Upper lobe of left lung (tissue), 6 donors: Measurements from ENCODE around the gene SLC38A2. TPM values are rescaled to one million over a fixed set of nuclear protein-coding genes. Genes with fewer than 3 reads are reported as not detected.
"Not testable (repeated sequence)": the region's sequence is repeated elsewhere in the genome, so short reads cannot be mapped to it uniquely, and the experiment has no call there.

Experiments used
- ATAC-seq, 2 donors: fragments of 200-7000 bp; cut with Tn5 transposase; one replicate each; pipeline ENCODE4 v1.9.1; 2022; ENCODE audit warnings: mild to moderate bottlenecking in 2 of 2, moderate library complexity in 2 of 2; ENCODE audit not compliant: low FRiP score in 2 of 2
- DNase-seq, 2 donors: peaks; one replicate each; pipeline ENCODE4 v3.0.0-alpha.2; 2019 to 2020
- H3K27ac ChIP-seq, 4 donors: fragments of 200-600 bp; sonication (generic); one replicate each; pipeline ENCODE4 v1.5.1; 2016 to 2019
- H3K27me3 ChIP-seq, 4 donors: fragments of 200-600 bp; sonication (generic); one replicate each; pipeline ENCODE4 v1.5.1; 2017 to 2019
- H3K36me3 ChIP-seq, 4 donors: fragments of 200-600 bp; sonication (generic); one replicate each; pipeline ENCODE4 v1.5.1; 2016 to 2019
- H3K4me1 ChIP-seq, 4 donors: fragments of 200-600 bp; sonication (generic); one replicate each; pipeline ENCODE4 v1.5.1; 2018 to 2019
- H3K4me3 ChIP-seq, 4 donors: fragments of 200-600 bp; sonication (generic); one replicate each; pipeline ENCODE4 v1.5.1; 2017 to 2019; ENCODE audit warnings: mild to moderate bottlenecking in 2 of 4, moderate library complexity in 1 of 4
- H3K9me3 ChIP-seq, 4 donors: fragments of 200-600 bp; sonication (generic); one replicate each; pipeline ENCODE4 v1.5.1; 2018 to 2019
- EP300 ChIP-seq, 4 donors: sonication (generic); formaldehyde crosslinking; IDR thresholded peaks; one replicate each; pipeline ENCODE4 v1.5.1; 2017; ENCODE audit warnings: antibody characterized with exemption in 4 of 4, control low read depth in 2 of 4
- POLR2A ChIP-seq, 4 donors: fragments of 450-650 bp; IDR thresholded peaks; one replicate each; pipeline ENCODE4 v1.5.1; 2016 to 2017; ENCODE audit warnings: antibody characterized with exemption in 4 of 4, mild to moderate bottlenecking in 2 of 4
- POLR2AphosphoS5 ChIP-seq, 2 donors: sonication (generic); formaldehyde crosslinking; IDR thresholded peaks; one replicate each; pipeline ENCODE4 v1.5.1; 2017; ENCODE audit warnings: antibody characterized with exemption in 2 of 2
- WGBS, 2 donors: methylation state at CpG; one replicate each; pipeline ENCODE4 v1.1.5; 2017 to 2018; 5-methylcytosine and 5-hydroxymethylcytosine counted together
- total RNA-seq, 6 donors: library from RNA; depleted of rRNA in 4 of 6; stranded (reverse); fragments of >200 nt in 4 of 6; gene quantifications; one replicate each; pipeline versions ENCODE4 v1.1.0 to v1.2.1, GENCODE V29; 2016 to 2021
- TF ChIP-seq, protein P1 (sequence below), 6 experiments: fragments of 450-650 bp in 4 of 6; fragments of 200-600 bp in 2 of 6; sonication (generic) in 2 of 6; IDR thresholded peaks; one replicate each; pipeline ENCODE4 v1.5.1; 2016 to 2019; ENCODE audit warnings: antibody characterized with exemption in 6 of 6
- donor health status: DM: no; HTN: no; CAD: no; lungs with moderate emphysema.
- donor health status: DM: no; HTN: yes; CAD: no; lungs with severe emphysema.

SLC38A2 gene
- total RNA-seq, 6 donors from 2014 or later: 104 to 409 (median 223) TPM

DNA sequence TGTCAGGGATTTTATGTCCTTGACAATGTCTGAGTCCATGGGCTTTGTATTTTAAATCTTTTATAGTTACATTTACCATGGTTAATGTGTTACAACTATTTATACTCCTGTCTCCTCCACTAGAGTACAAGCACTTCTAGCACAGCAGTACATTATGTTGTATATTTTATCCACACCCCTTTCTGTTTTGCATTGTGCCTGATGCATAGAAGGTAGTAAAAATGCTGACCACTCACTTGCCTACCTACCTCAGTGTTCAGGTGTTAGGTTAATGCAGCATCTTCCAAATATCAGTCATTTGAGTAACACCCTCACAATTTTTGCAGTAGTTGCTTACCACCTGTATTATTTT, 31.1 kb upstream of the SLC38A2 start:
- DNase-seq (no peak), ATAC-seq (no peak)
- no peak for TF ChIP-seq EP300 (IDR thresholded peaks at IDR 0.05)
- no peak for TF ChIP-seq POLR2AphosphoS5 (IDR thresholded peaks at IDR 0.05)
- TF ChIP-seq, protein P1, sequence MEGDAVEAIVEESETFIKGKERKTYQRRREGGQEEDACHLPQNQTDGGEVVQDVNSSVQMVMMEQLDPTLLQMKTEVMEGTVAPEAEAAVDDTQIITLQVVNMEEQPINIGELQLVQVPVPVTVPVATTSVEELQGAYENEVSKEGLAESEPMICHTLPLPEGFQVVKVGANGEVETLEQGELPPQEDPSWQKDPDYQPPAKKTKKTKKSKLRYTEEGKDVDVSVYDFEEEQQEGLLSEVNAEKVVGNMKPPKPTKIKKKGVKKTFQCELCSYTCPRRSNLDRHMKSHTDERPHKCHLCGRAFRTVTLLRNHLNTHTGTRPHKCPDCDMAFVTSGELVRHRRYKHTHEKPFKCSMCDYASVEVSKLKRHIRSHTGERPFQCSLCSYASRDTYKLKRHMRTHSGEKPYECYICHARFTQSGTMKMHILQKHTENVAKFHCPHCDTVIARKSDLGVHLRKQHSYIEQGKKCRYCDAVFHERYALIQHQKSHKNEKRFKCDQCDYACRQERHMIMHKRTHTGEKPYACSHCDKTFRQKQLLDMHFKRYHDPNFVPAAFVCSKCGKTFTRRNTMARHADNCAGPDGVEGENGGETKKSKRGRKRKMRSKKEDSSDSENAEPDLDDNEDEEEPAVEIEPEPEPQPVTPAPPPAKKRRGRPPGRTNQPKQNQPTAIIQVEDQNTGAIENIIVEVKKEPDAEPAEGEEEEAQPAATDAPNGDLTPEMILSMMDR (IDR thresholded peaks at IDR 0.05): no peak
- TF ChIP-seq POLR2A (IDR thresholded peaks at IDR 0.05): no peak
- Histone ChIP-seq H3K9me3 (no peaks in the 10 kb centered on the region), H3K36me3 (no peaks in the 10 kb centered on the region), H3K4me3 (no peak overlapping the region), H3K4me1 (peaks cover 3 to 19% (median 15%) of the 10 kb centered on the region in 4 donors), H3K27me3 (no peaks in the 10 kb centered on the region), H3K27ac (peak overlapping the region in 1 of 4 donors; percentile 13)

- Histone ChIP-seq H3K27ac (peak overlapping the region in 2 of 4 donors; percentile 13 to 43), H3K4me3 (no peak overlapping the region), H3K36me3 (no peaks in the 10 kb centered on the region), H3K27me3 (no peaks in the 10 kb centered on the region), H3K9me3 (no peaks in the 10 kb centered on the region), H3K4me1 (peaks cover 3 to 19% (median 15%) of the 10 kb centered on the region in 4 donors)
- TF ChIP-seq POLR2AphosphoS5 (IDR thresholded peaks at IDR 0.05) (no peak), POLR2A (IDR thresholded peaks at IDR 0.05) (no peak), EP300 (IDR thresholded peaks at IDR 0.05) (no peak)
- TF ChIP-seq, protein P1 (IDR thresholded peaks at IDR 0.05): no peak
- ATAC-seq (no peak), DNase-seq (no peak)
- 45 to 46% methylated on average over 3 of the region's 3 CpGs for WGBS, 2 donors
These were observed 30.6 kb upstream of the SLC38A2 start for GRCh38 chr12:46402941-46403718.

- H3K27ac ChIP-seq: peak overlapping the region in 1 of 4 donors; percentile 43
- no peaks in the 10 kb centered on the region for H3K27me3 ChIP-seq
- no peak for DNase-seq
- no peak overlapping the region for H3K4me3 ChIP-seq
- TF ChIP-seq EP300 (IDR thresholded peaks at IDR 0.05): no peak
- 43 to 83% methylated on average over 2 of the region's 2 CpGs for WGBS, 2 donors
- H3K4me1 ChIP-seq: peaks cover 3 to 19% (median 15%) of the 10 kb centered on the region in 4 donors
- peak in 1 of 2 donors; percentile 88 for ATAC-seq
- H3K36me3 ChIP-seq: no peaks in the 10 kb centered on the region
- H3K9me3 ChIP-seq: no peaks in the 10 kb centered on the region
These were observed 29.9 kb upstream of the SLC38A2 start for GRCh38 chr12:46402451-46402850.

DNA sequence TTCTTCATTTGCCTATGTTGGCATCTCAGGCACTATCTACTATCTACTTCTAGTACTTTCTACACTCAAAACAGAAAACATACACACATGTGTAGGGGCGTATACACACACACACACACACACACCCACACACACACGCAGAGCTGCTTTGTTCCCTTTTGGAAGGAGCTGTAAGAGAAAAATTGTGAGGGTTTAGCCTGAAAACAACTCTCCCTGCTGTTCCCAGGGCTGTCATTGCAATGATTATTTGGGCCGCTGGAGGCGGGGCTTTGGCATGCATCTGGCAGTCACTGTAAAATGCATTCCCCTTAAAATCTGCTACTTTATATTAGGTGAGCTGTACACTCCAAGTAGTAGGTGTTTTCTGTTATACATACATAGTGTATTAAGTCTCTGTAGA, 29.1 kb upstream of the SLC38A2 start:
- Histone ChIP-seq H3K4me1 (peaks cover 3 to 19% (median 15%) of the 10 kb centered on the region in 4 donors), H3K9me3 (no peaks in the 10 kb centered on the region), H3K27me3 (no peaks in the 10 kb centered on the region), H3K4me3 (no peak overlapping the region), H3K27ac (no peak overlapping the region), H3K36me3 (no peaks in the 10 kb centered on the region)
- peak in 1 of 2 donors; percentile 46 for ATAC-seq
- TF ChIP-seq POLR2AphosphoS5 (IDR thresholded peaks at IDR 0.05) (no peak), EP300 (IDR thresholded peaks at IDR 0.05) (no peak)
- TF ChIP-seq, protein P1 (IDR thresholded peaks at IDR 0.05): peak in 1 of 6 experiments; percentile 11
- DNase-seq: no peak
- 81 to 82% methylated on average over 4 of the region's 4 CpGs for WGBS, 2 donors

DNA sequence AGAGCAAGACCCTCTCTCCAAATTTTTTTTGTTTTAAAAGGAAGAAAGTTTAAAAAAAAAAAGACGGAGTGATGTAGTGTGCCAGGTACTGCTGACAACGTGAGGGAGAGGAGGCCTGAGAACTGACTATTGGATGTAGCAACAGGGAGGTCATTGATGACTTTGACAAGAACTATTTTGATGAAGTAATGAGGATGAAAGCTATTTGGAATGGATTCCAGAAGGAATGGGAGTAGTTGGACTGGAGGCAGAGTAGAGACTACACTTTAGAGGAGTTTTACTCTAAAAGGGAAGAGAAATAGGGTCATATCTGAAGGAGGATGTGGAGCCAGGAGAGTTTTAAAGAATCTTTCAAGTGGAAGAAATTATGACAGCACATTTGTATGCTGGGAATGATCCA, 27.8 kb upstream of the SLC38A2 start:
- WGBS, 2 donors: 80 to 89% methylated on average over 2 of the region's 2 CpGs
- ATAC-seq: peak in 1 of 2 donors; percentile 75
- TF ChIP-seq, protein P1 (IDR thresholded peaks at IDR 0.05): no peak
- no peak for TF ChIP-seq POLR2AphosphoS5 (IDR thresholded peaks at IDR 0.05)
- TF ChIP-seq POLR2A (IDR thresholded peaks at IDR 0.05): no peak
- no peak for TF ChIP-seq EP300 (IDR thresholded peaks at IDR 0.05)

DNA sequence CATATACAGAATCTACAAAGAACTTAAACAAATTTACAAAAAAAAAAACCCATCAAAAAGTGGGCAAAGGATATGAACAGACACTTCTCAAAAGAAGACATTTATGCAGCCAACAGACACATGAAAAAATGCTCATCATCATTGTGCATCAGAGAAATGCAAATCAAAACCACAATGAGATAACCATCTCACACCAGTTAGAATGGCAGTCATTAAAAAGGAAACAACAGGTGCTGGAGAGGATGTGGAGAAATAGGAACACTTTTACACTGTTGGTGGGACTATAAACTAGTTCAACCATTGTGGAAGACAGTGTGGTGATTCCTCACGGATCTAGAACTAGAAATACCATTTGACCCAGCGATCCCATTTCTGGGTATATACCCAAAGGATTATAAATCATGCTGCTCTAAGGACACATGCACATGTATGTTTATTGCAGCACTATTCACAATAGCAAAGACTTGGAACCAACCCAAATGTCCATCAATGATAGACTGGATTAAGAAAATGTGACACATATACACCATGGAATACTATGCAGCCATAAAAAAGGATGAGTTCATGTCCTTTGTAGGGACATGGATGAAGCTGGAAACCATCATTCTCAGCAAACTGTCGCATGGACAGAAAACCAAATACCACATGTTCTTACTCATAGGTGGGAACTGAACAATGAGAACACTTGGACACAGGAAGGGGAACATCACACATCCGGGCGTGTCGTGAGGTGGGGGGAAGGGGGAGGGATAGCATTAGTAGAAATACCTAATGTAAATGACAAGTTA, 27.1 kb upstream of the SLC38A2 start:
- H3K4me1 ChIP-seq: peaks cover 3 to 19% (median 15%) of the 10 kb centered on the region in 4 donors
- ATAC-seq, H3K36me3 ChIP-seq, H3K27ac ChIP-seq, H3K27me3 ChIP-seq, H3K4me3 ChIP-seq, H3K9me3 ChIP-seq, DNase-seq: not testable (repeated sequence)
- WGBS, 2 donors: 91 to 93% methylated on average over 6 of the region's 6 CpGs

More for the DNA sequence above, 27.8 kb upstream of the SLC38A2 start:
- no peaks in the 10 kb centered on the region for H3K9me3 ChIP-seq
- H3K36me3 ChIP-seq: no peaks in the 10 kb centered on the region
- H3K27ac ChIP-seq: peak overlapping the region in 1 of 4 donors; percentile 8
- H3K4me3 ChIP-seq: no peak overlapping the region
- H3K4me1 ChIP-seq: peaks cover 3 to 19% (median 15%) of the 10 kb centered on the region in 4 donors
- H3K27me3 ChIP-seq: no peaks in the 10 kb centered on the region
- DNase-seq: no peak
